ENCODE results near the gene APOL1. TPM values are rescaled to one million over a fixed set of nuclear protein-coding genes. Genes with fewer than 3 reads are reported as not detected.

Gene APOL1
- total and polyA plus RNA-seq, 10 of the 15 experiments (the other 5 are each of a cell fraction or from before 2014, with no cell fraction given), result 9.0 to 42.0 (median 17.6) TPM

DNA sequence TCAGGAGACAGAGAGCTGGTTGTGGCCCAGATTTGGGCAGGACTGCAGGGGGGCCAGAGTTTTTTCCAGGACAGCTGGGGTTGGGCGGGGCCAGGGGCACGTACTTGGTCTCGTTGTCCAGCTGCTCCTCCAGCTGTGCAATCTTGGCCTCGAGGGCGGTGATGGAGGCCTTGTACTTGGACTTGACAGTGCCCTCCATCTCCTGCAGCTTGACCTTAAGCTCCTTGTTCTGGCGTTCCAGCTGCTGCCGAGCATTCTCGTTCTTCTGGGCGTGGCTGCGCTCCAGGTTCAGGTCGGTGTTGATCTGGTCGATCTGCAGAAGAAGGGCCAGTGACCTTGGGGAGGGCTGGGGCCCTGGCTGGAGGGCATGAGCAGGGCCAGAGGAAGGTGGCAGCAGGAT lies 32.1 kb downstream of the APOL1 start:
- ChIA-PET CTCF (interaction anchor here (2.4 to 4.0 kb wide), 6 partner anchors 14 to 185 kb away, joined by 7 to 20 read pairs (median 12); no protein-coding TSS in a partner anchor), SMC1A (ENCODE audit: uncharacterized antibody, unreplicated experiment) (interaction anchor here (0.6 to 1.5 kb wide), 2 partner anchors 185 to 219 kb away, joined by 3 to 4 read pairs; no protein-coding TSS in a partner anchor), POLR2A (no interaction called here), RAD21 (ENCODE audit: unreplicated experiment) (no interaction called here)
- Histone ChIP-seq H3K4me1 (ENCODE audit: control insufficient read depth, insufficient read depth, low read length) (no peaks in the 10 kb centered on the region), H3K27me3 (replicated peaks in 1 of 2; ENCODE audit: control insufficient read depth in 2 of 2, insufficient read depth in 2 of 2, low read length in 1 of 2) (no peaks in the 10 kb centered on the region), H4K20me1 (ENCODE audit: control insufficient read depth, insufficient read depth) (no peaks in the 10 kb centered on the region), H3K27ac (ENCODE audit: control insufficient read depth, insufficient read depth) (no peak overlapping the region), H3K9me3 (replicated peaks; ENCODE audit: control insufficient read depth, insufficient read depth, low read length) (no peaks in the 10 kb centered on the region), H2AFZ (ENCODE audit: control insufficient read depth, low read depth, low read length) (no peak overlapping the region), H3K4me3 (no peak overlapping the region), H3K9ac (ENCODE audit: control insufficient read depth, insufficient read depth, low read length) (no peak overlapping the region), H3K79me2 (ENCODE audit: control insufficient read depth, insufficient read depth, low read length) (no peaks in the 10 kb centered on the region), H3K4me2 (ENCODE audit: control insufficient read depth, insufficient read depth) (no peak overlapping the region), H3K36me3 (ENCODE audit: control insufficient read depth in 2 of 2, insufficient read depth in 2 of 2, low read length in 1 of 2) (peaks cover 30 to 69% of the 10 kb centered on the region in 2 experiments)
- intact Hi-C loops (cut with micrococcal nuclease; ENCODE audit: unreplicated experiment), result no loop called here
- in situ Hi-C loops (cut with MboI), result no loop called here
- no peak for ATAC-seq
- TF ChIP-seq, protein P1, sequence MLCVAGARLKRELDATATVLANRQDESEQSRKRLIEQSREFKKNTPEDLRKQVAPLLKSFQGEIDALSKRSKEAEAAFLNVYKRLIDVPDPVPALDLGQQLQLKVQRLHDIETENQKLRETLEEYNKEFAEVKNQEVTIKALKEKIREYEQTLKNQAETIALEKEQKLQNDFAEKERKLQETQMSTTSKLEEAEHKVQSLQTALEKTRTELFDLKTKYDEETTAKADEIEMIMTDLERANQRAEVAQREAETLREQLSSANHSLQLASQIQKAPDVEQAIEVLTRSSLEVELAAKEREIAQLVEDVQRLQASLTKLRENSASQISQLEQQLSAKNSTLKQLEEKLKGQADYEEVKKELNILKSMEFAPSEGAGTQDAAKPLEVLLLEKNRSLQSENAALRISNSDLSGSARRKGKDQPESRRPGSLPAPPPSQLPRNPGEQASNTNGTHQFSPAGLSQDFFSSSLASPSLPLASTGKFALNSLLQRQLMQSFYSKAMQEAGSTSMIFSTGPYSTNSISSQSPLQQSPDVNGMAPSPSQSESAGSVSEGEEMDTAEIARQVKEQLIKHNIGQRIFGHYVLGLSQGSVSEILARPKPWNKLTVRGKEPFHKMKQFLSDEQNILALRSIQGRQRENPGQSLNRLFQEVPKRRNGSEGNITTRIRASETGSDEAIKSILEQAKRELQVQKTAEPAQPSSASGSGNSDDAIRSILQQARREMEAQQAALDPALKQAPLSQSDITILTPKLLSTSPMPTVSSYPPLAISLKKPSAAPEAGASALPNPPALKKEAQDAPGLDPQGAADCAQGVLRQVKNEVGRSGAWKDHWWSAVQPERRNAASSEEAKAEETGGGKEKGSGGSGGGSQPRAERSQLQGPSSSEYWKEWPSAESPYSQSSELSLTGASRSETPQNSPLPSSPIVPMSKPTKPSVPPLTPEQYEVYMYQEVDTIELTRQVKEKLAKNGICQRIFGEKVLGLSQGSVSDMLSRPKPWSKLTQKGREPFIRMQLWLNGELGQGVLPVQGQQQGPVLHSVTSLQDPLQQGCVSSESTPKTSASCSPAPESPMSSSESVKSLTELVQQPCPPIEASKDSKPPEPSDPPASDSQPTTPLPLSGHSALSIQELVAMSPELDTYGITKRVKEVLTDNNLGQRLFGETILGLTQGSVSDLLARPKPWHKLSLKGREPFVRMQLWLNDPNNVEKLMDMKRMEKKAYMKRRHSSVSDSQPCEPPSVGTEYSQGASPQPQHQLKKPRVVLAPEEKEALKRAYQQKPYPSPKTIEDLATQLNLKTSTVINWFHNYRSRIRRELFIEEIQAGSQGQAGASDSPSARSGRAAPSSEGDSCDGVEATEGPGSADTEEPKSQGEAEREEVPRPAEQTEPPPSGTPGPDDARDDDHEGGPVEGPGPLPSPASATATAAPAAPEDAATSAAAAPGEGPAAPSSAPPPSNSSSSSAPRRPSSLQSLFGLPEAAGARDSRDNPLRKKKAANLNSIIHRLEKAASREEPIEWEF (IDR thresholded peaks at IDR 0.05; ENCODE audit: insufficient replicate concordance, low read depth, low read length), result no peak
- TF ChIP-seq FOXM1 (IDR thresholded peaks at IDR 0.05; ENCODE audit: low read depth, low read length) (no peak), IKZF2 (IDR thresholded peaks at IDR 0.05) (no peak), NFYB (IDR thresholded peaks at IDR 0.05; ENCODE audit: insufficient read depth, low read depth, low read length) (no peak), GABPA (IDR thresholded peaks at IDR 0.05; ENCODE audit: low read depth) (no peak), FOS (IDR thresholded peaks at IDR 0.05; ENCODE audit: borderline replicate concordance, extremely low read depth, insufficient read length) (no peak), CREB1 (IDR thresholded peaks at IDR 0.05; ENCODE audit: low read depth) (no peak), MEF2A (IDR thresholded peaks at IDR 0.05; ENCODE audit: insufficient read depth, low read depth, low read length) (no peak), JUND (IDR thresholded peaks at IDR 0.05; ENCODE audit: low read depth, low read length) (no peak), MTA3 (IDR thresholded peaks at IDR 0.05; ENCODE audit: borderline replicate concordance, low read length) (no peak), HDAC2 (IDR thresholded peaks at IDR 0.05) (no peak)
- TF ChIP-seq, protein P2, sequence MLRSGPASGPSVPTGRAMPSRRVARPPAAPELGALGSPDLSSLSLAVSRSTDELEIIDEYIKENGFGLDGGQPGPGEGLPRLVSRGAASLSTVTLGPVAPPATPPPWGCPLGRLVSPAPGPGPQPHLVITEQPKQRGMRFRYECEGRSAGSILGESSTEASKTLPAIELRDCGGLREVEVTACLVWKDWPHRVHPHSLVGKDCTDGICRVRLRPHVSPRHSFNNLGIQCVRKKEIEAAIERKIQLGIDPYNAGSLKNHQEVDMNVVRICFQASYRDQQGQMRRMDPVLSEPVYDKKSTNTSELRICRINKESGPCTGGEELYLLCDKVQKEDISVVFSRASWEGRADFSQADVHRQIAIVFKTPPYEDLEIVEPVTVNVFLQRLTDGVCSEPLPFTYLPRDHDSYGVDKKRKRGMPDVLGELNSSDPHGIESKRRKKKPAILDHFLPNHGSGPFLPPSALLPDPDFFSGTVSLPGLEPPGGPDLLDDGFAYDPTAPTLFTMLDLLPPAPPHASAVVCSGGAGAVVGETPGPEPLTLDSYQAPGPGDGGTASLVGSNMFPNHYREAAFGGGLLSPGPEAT (IDR thresholded peaks at IDR 0.05; ENCODE audit: low read depth), result no peak
- TF ChIP-seq, protein P3, sequence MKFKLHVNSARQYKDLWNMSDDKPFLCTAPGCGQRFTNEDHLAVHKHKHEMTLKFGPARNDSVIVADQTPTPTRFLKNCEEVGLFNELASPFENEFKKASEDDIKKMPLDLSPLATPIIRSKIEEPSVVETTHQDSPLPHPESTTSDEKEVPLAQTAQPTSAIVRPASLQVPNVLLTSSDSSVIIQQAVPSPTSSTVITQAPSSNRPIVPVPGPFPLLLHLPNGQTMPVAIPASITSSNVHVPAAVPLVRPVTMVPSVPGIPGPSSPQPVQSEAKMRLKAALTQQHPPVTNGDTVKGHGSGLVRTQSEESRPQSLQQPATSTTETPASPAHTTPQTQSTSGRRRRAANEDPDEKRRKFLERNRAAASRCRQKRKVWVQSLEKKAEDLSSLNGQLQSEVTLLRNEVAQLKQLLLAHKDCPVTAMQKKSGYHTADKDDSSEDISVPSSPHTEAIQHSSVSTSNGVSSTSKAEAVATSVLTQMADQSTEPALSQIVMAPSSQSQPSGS (IDR thresholded peaks at IDR 0.05; ENCODE audit: low read length), result no peak
- no TSS peak for BruUV-seq (replicated peaks)
- FAIRE-seq, result no peak
- WGBS (ENCODE audit: insufficient coverage, insufficient replicate concordance, low lambda C conversion rate, missing lambda C conversion rate), result 98% methylated on average over 12 of the region's 12 CpGs
- no peak for DNase-seq (ENCODE audit: low read depth, low spot score)
